K562 (cell line): Measurements from ENCODE around the gene CCND3. TPM values are rescaled to one million over a fixed set of nuclear protein-coding genes. Genes with fewer than 3 reads are reported as not detected.
A peak's percentile ranks its signal among the peaks of the same experiment; 100 is the strongest.

Experiments used
- BRD9 ChIP-seq: fragments of 450-650 bp; IDR thresholded peaks from 2 replicates; pipeline ENCODE4 v1.6.1; 2018; ENCODE audit warnings: low read depth; ENCODE audit not compliant: partially characterized antibody
- DEAF1 ChIP-seq: fragments of 450-650 bp; formaldehyde crosslinking; IDR thresholded peaks from 2 replicates; pipeline ENCODE4 v1.4.0; 2020; ENCODE audit warnings: mild to moderate bottlenecking, moderate library complexity
- E2F4 ChIP-seq: sonication (generic); formaldehyde crosslinking; IDR thresholded peaks from 2 replicates; pipeline ENCODE4 v1.8.0; 2022; ENCODE audit warnings: mild to moderate bottlenecking, low read depth, missing genetic modification reagents
- GATAD2A ChIP-seq: fragments of 450-650 bp; IDR thresholded peaks from 2 replicates; pipeline ENCODE4 v1.6.1; 2017
- LARP7 ChIP-seq: fragments of 450-650 bp; IDR thresholded peaks from 2 replicates; pipeline ENCODE4 v1.6.1; 2016
- MITF ChIP-seq: IDR thresholded peaks from 2 replicates; pipeline ENCODE4 v1.6.1; 2014; ENCODE audit warnings: antibody characterized with exemption
- NCOR1 ChIP-seq: fragments of 450-650 bp; IDR thresholded peaks from 2 replicates; pipeline ENCODE4 v1.6.1; 2016; ENCODE audit warnings: mild to moderate bottlenecking, moderate library complexity
- NFRKB ChIP-seq: fragments of 450-650 bp; IDR thresholded peaks from 2 replicates; pipeline ENCODE4 v1.6.1; 2016; ENCODE audit warnings: low read depth
- NR0B1 ChIP-seq: fragments of 450-650 bp; IDR thresholded peaks from one replicate; pipeline ENCODE4 v1.6.1; 2018; ENCODE audit warnings: mild to moderate bottlenecking, moderate library complexity; ENCODE audit not compliant: partially characterized antibody
- PCBP1 ChIP-seq: fragments of 200-400 bp; formaldehyde crosslinking; IDR thresholded peaks from 2 replicates; pipeline ENCODE4 v1.6.1; 2018; ENCODE audit warnings: mild to moderate bottlenecking, low read depth, low read length; ENCODE audit not compliant: poor library complexity, severe bottlenecking
- RFX7 ChIP-seq: fragments of 250-450 bp; sonication (Bioruptor Pico); IDR thresholded peaks from 2 replicates; pipeline ENCODE4 v1.5.1; 2021; ENCODE audit warnings: mild to moderate bottlenecking
- RHOXF2B ChIP-seq: fragments of 250-450 bp; sonication (Bioruptor Pico); conservative IDR thresholded peaks from 2 replicates; pipeline ENCODE4 v1.5.1; 2021
- TEAD2 ChIP-seq: fragments of 450-650 bp; IDR thresholded peaks from 2 replicates; pipeline ENCODE4 v1.6.1; 2016; ENCODE audit warnings: missing genetic modification characterization, control low read depth, missing compliant biosample characterization
- YBX1 ChIP-seq: fragments of 450-650 bp; IDR thresholded peaks from 2 replicates; pipeline ENCODE4 v1.7.1; 2016; ENCODE audit warnings: mild to moderate bottlenecking
- YY1 ChIP-seq, 3 experiments: IDR thresholded peaks; 2 replicates each; pipeline ENCODE4 v1.6.1; 2011; ENCODE audit warnings: low read length in 2 of 3, mild to moderate bottlenecking in 2 of 3, moderate library complexity in 2 of 3, borderline replicate concordance in 1 of 3, control low read depth in 1 of 3, low read depth in 1 of 3; ENCODE audit not compliant: insufficient read depth in 3 of 3, insufficient replicate concordance in 2 of 3, control insufficient read depth in 1 of 3, insufficient read length in 1 of 3; ENCODE audit errors: extremely low read depth in 1 of 3
- ZNF212 ChIP-seq: fragments of 450-650 bp; formaldehyde crosslinking; IDR thresholded peaks from 2 replicates; pipeline ENCODE4 v1.4.0; 2020; ENCODE audit warnings: mild to moderate bottlenecking
- ZNF24 ChIP-seq: fragments of 450-650 bp; IDR thresholded peaks from 2 replicates; pipeline ENCODE4 v1.6.1; 2016
- ZNF444 ChIP-seq: fragments of 250-450 bp; sonication (Bioruptor Pico); IDR thresholded peaks from 2 replicates; pipeline ENCODE4 v1.4.0; 2020; ENCODE audit warnings: mild to moderate bottlenecking, moderate library complexity
- ZNF639 ChIP-seq, 2 experiments: fragments of 200-800 bp in 1 of 2; sonication (Bioruptor generic) in 1 of 2; sonication (generic) in 1 of 2; formaldehyde crosslinking in 1 of 2; IDR thresholded peaks in 1 of 2; conservative IDR thresholded peaks in 1 of 2; 2 replicates each; pipeline versions ENCODE4 v1.5.0 to v1.6.1; 2016 to 2020; ENCODE audit warnings: missing compliant biosample characterization in 1 of 2, missing genetic modification characterization in 1 of 2, missing genetic modification reagents in 1 of 2
- ZNF785 ChIP-seq: fragments of 250-450 bp; sonication (Bioruptor Pico); IDR thresholded peaks from 2 replicates; pipeline ENCODE4 v1.4.0; 2020; ENCODE audit warnings: mild to moderate bottlenecking
- polyA plus RNA-seq, 8 experiments: library from polyadenylated mRNA; depleted of rRNA in 4 of 8; stranded (reverse) in 5 of 8; unstranded in 3 of 8; fragments of >200 nt; fragmentation: Nextera tagmentation in 2 of 8; fragmentation: Illumina TruSeq in 1 of 8; extraction: Ambion mirVana in 2 of 8; extraction: Trizol in 1 of 8; gene quantifications; 2 replicates each; pipeline versions ENCODE4 v1.2.1 to v1.2.3, GENCODE V29; 2011 to 2014; ENCODE audit warnings: inconsistent platforms in 1 of 8, missing spikeins in 1 of 8
- total RNA-seq, 7 experiments: library from RNA; depleted of rRNA in 6 of 7; stranded (reverse); fragments of >200 nt in 6 of 7; fragmentation: Illumina TruSeq in 2 of 7; extraction: Trizol in 2 of 7; gene quantifications; 2 replicates each; pipeline versions ENCODE4 v1.2.1 to v1.2.3, GENCODE V29; 2011 to 2021; ENCODE audit warnings: low replicate concordance in 1 of 7

CCND3 gene
- total and polyA plus RNA-seq, 9 of the 15 experiments (the other 6 are each of a cell fraction or from before 2014, with no cell fraction given) = 21.5 to 204 (median 97.4) TPM

GRCh38 chr6:41939848-41940758, 1.5 kb downstream of the CCND3 start (continued):
- TF ChIP-seq E2F4 (CRISPR knock-in tag) = 0 out of 2 replicates have a peak, but pooled peaks have one; percentile 66
- TF ChIP-seq PCBP1 = no peak
- TF ChIP-seq NFRKB = peak; percentile 18; the same call in 1 of the 2 replicates
- no peak for TF ChIP-seq RFX7 (CRISPR knock-in tag)
- TF ChIP-seq BRD9 = no peak
- TF ChIP-seq LARP7 = peak; percentile 21; the same call in 1 of the 2 replicates
- no peak for TF ChIP-seq YBX1
- TF ChIP-seq MITF = no peak
- TF ChIP-seq ZNF24 = no peak
- no peak for TF ChIP-seq YY1 (IDR thresholded peaks at IDR 0.05; ENCODE audit: borderline replicate concordance in 1 of 3, control insufficient read depth in 1 of 3, extremely low read depth in 1 of 3, insufficient read depth in 3 of 3, insufficient read length in 1 of 3, insufficient replicate concordance in 2 of 3, low read depth in 1 of 3, low read length in 2 of 3)
- no peak for TF ChIP-seq TEAD2 (tag)
- TF ChIP-seq DEAF1 (CRISPR knock-in tag) = no peak
- TF ChIP-seq ZNF785 (CRISPR knock-in tag) = no peak
- TF ChIP-seq ZNF212 = no peak
- 0 out of 2 replicates have a peak, but pooled peaks have one; percentile 13 for TF ChIP-seq RHOXF2B
- TF ChIP-seq GATAD2A = no peak; the same call in 1 of the 2 replicates
- TF ChIP-seq NCOR1 = no peak
- no peak for TF ChIP-seq NR0B1
- TF ChIP-seq ZNF639 (CRISPR knock-in tag; conservative IDR thresholded peaks at IDR 0.05 in 1 of 2, IDR thresholded peaks at IDR 0.05 in 1 of 2) = peak in 1 of 2 experiments; percentile 52; a peak in 2 of 4 replicates
- 0 out of 2 replicates have a peak, but pooled peaks have one; percentile 51 for TF ChIP-seq ZNF444 (CRISPR knock-in tag)
